Trophoblast cell (in vitro differentiated cells and primary cell): Measurements from ENCODE around the gene C1RL.

Experiments
- DNase-seq, 2 donors: peaks; one replicate each; pipeline ENCODE4 v3.0.0-alpha.2; 2016
- H2AFZ ChIP-seq: 2 replicates; pipeline ENCODE4 v1.6.1; 2013; ENCODE audit warnings: low read length, moderate library complexity, mild to moderate bottlenecking; ENCODE audit not compliant: insufficient read depth, poor library complexity
- H2AK5ac ChIP-seq: 2 replicates; pipeline ENCODE4 v1.6.1; 2013; ENCODE audit warnings: mild to moderate bottlenecking, low read length
- H2BK120ac ChIP-seq: 2 replicates; pipeline ENCODE4 v1.6.1; 2013; ENCODE audit warnings: low read length, mild to moderate bottlenecking, moderate library complexity; ENCODE audit not compliant: insufficient read depth, poor library complexity
- H2BK12ac ChIP-seq: 2 replicates; pipeline ENCODE4 v1.6.1; 2013; ENCODE audit warnings: mild to moderate bottlenecking, low read length, moderate library complexity
- H2BK5ac ChIP-seq: 2 replicates; pipeline ENCODE4 v1.6.1; 2013; ENCODE audit warnings: low read length, low read depth, moderate library complexity, mild to moderate bottlenecking; ENCODE audit not compliant: poor library complexity
- H3K14ac ChIP-seq: 2 replicates; pipeline ENCODE4 v1.6.1; 2013; ENCODE audit warnings: mild to moderate bottlenecking, low read length
- H3K18ac ChIP-seq: 2 replicates; pipeline ENCODE4 v1.6.1; 2013; ENCODE audit warnings: mild to moderate bottlenecking, low read length
- H3K23ac ChIP-seq: 2 replicates; pipeline ENCODE4 v1.6.1; 2013; ENCODE audit warnings: low read length
- H3K27ac ChIP-seq: 2 replicates; pipeline ENCODE4 v1.5.1; 2013; ENCODE audit warnings: low read depth, mild to moderate bottlenecking, inconsistent platforms, low read length, moderate library complexity
- H3K27me3 ChIP-seq: 2 replicates; pipeline ENCODE4 v1.6.1; 2013; ENCODE audit warnings: inconsistent platforms, mild to moderate bottlenecking, low read length, moderate library complexity; ENCODE audit not compliant: insufficient read depth
- H3K36me3 ChIP-seq, 2 experiments: 1 replicate in 1 of 2; 2 replicates in 1 of 2; pipeline ENCODE4 v1.6.1; 2013; ENCODE audit warnings: low read length in 2 of 2, mild to moderate bottlenecking in 2 of 2, moderate library complexity in 1 of 2; ENCODE audit not compliant: insufficient read depth in 2 of 2, control insufficient read depth in 1 of 2
- H3K4ac ChIP-seq: 2 replicates; pipeline ENCODE4 v1.6.1; 2013; ENCODE audit warnings: low read depth, mild to moderate bottlenecking, low read length, moderate library complexity
- H3K4me1 ChIP-seq, 2 experiments: 1 replicate in 1 of 2; 2 replicates in 1 of 2; pipeline ENCODE4 v1.6.1; 2013; ENCODE audit warnings: low read length in 2 of 2, mild to moderate bottlenecking in 2 of 2, moderate library complexity in 1 of 2; ENCODE audit not compliant: insufficient read depth in 2 of 2, control insufficient read depth in 1 of 2
- H3K4me2 ChIP-seq: 2 replicates; pipeline ENCODE4 v1.6.1; 2013; ENCODE audit warnings: inconsistent platforms, mild to moderate bottlenecking, low read length, moderate library complexity
- H3K4me3 ChIP-seq: 2 replicates; pipeline ENCODE4 v1.5.1; 2013; ENCODE audit warnings: mild to moderate bottlenecking, low read depth, low read length, inconsistent platforms
- H3K79me1 ChIP-seq: one replicate; pipeline ENCODE4 v1.6.1; 2013; ENCODE audit warnings: low read length
- H3K79me2 ChIP-seq: 2 replicates; pipeline ENCODE4 v1.6.1; 2013; ENCODE audit warnings: low read length, mild to moderate bottlenecking; ENCODE audit not compliant: control insufficient read depth, insufficient read depth, poor library complexity
- H3K9ac ChIP-seq: 2 replicates; pipeline ENCODE4 v1.6.1; 2013; ENCODE audit warnings: mild to moderate bottlenecking, low read length
- H3K9me3 ChIP-seq: 2 replicates; pipeline ENCODE4 v1.6.1; 2013; ENCODE audit warnings: low read depth, mild to moderate bottlenecking, control low read depth, inconsistent platforms, low read length; ENCODE audit not compliant: insufficient read depth
- H4K12ac ChIP-seq: 2 replicates; pipeline ENCODE4 v1.6.1; 2013; ENCODE audit warnings: low read depth, mild to moderate bottlenecking, low read length, moderate library complexity
- H4K8ac ChIP-seq: 2 replicates; pipeline ENCODE4 v1.6.1; 2013; ENCODE audit warnings: low read depth, mild to moderate bottlenecking, low read length, moderate library complexity
- H4K91ac ChIP-seq: one replicate; pipeline ENCODE4 v1.6.1; 2013; ENCODE audit warnings: low read depth, mild to moderate bottlenecking, low read length, moderate library complexity
- WGBS: extraction: QIAGEN DNeasy Blood & Tissue Kit; methylation state at CpG from one replicate; pipeline ENCODE4 v1.1.7; 2013; ENCODE audit warnings: missing lambda C conversion rate; ENCODE audit not compliant: insufficient read length, insufficient coverage; ENCODE audit errors: extremely low coverage; 5-methylcytosine and 5-hydroxymethylcytosine counted together

C1RL gene

DNA sequence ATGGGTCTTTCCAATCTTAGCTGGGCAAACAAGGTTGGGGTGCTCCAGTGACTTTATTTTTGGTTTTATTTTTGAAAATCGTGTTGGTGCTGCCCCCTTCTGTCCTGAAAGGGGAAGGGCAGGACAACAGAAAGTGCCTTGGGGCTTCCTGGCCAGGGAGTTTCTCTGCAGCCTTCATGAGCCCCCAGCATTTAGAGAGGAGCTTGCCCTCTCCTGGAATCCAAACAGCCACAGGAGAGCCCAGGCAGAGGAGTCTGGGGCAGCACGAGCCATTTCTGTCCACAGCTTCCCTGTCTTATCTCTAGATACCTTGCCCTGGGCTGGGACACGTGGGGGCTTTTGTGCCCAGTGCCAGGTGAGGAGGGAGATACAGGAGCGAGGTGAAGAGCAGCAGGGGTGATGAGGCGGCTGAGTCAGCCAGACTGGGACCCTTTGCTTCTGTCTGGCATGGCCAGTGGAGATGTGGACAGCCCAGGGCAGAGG, 4.4 kb upstream of the C1RL start:
- Histone ChIP-seq H3K4me2 (no peak overlapping the region), H2BK120ac (no peak overlapping the region), H3K27me3 (no peaks in the 10 kb centered on the region), H2AFZ (no peak overlapping the region), H3K4me1 (no peaks in the 10 kb centered on the region), H3K4ac (no peak overlapping the region), H3K4me3 (no peak overlapping the region), H3K36me3 (peaks cover 5 to 10% of the 10 kb centered on the region in 2 experiments), H2AK5ac (no peak overlapping the region), H3K18ac (no peak overlapping the region), H3K14ac (no peak overlapping the region), H3K23ac (no peak overlapping the region), H2BK12ac (no peak overlapping the region), H3K79me2 (peaks cover 3% of the 10 kb centered on the region), H2BK5ac (no peak overlapping the region), H3K9me3 (no peaks in the 10 kb centered on the region), H3K9ac (no peak overlapping the region), H3K27ac (no peak overlapping the region), H4K91ac (no peak overlapping the region), H4K8ac (no peak overlapping the region), H3K79me1 (peaks cover 5% of the 10 kb centered on the region), H4K12ac (no peak overlapping the region)
- WGBS = no CpG with 5 or more reads among the region's 5 CpGs
- peak in 1 of 2 donors; percentile 49 for DNase-seq

DNA sequence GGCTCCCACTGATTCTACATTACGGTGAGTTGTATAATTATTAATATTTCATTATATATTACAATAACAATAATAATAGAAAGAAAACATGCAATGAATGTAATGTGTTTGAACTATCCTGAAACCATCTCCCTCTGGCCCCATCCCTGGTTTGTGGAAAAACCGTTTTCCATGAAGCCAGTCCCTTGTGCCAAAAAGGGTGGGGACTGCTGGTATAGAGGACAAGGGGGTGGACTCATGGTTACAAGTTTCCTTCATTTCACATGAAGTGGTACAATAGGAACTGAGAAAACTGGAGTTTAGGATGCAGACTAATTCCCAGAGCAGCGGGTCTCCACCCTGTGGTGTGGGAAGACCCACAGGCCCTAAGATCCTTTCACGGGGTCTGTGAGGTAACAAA, 3.0 kb upstream of the C1RL start:
- Histone ChIP-seq H2BK5ac (no peak overlapping the region), H4K91ac (no peak overlapping the region), H3K79me2 (peaks cover 3% of the 10 kb centered on the region), H3K4me2 (no peak overlapping the region), H3K4ac (no peak overlapping the region), H3K23ac (no peak overlapping the region), H3K9me3 (no peaks in the 10 kb centered on the region), H3K14ac (no peak overlapping the region), H2AK5ac (no peak overlapping the region), H3K79me1 (peaks cover 11% of the 10 kb centered on the region), H2AFZ (no peak overlapping the region), H3K9ac (no peak overlapping the region), H3K27ac (no peak overlapping the region), H3K27me3 (no peaks in the 10 kb centered on the region), H3K36me3 (peaks cover 5 to 9% of the 10 kb centered on the region in 2 experiments), H2BK120ac (no peak overlapping the region), H4K12ac (no peak overlapping the region), H3K18ac (no peak overlapping the region), H4K8ac (no peak overlapping the region), H3K4me3 (no peak overlapping the region), H2BK12ac (no peak overlapping the region), H3K4me1 (peaks cover 0 to 2% of the 10 kb centered on the region in 2 experiments)
- no CpG with 5 or more reads among the region's 4 CpGs for WGBS
- no peak for DNase-seq

DNA sequence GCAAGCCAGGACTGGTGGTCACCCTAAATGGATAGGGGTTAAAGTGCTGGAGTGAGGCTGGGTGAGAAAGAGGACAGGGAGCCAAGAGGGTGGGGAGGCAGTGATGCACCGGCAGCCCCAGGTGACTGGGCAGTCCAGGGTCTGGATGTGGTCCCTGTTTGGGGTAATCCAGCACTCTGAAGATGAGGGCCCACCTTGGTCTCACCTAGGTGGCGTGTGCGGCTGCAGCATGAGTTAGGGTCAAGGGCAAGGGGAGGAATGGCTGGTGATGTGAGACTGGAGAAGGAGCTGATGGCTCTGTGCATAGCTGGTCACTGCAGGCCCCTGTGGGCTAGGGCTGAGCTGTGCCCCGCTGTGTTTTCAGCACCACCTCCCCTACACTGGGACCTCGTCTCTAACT, 1.6 kb upstream of the C1RL start:
- H3K27ac ChIP-seq = no peak overlapping the region
- H3K27me3 ChIP-seq = no peaks in the 10 kb centered on the region
- no CpG with 5 or more reads among the region's 5 CpGs for WGBS
- peak overlapping the region; percentile 17 for H3K4me3 ChIP-seq
- H3K36me3 ChIP-seq = peaks cover 5% of the 10 kb centered on the region in 2 experiments
- peaks cover 0 to 2% of the 10 kb centered on the region in 2 experiments for H3K4me1 ChIP-seq
- no peak overlapping the region for H3K18ac ChIP-seq
- H4K8ac ChIP-seq = no peak overlapping the region
- peaks cover 11% of the 10 kb centered on the region for H3K79me1 ChIP-seq
- no peak overlapping the region for H4K12ac ChIP-seq
- H2BK5ac ChIP-seq = no peak overlapping the region
- no peak overlapping the region for H3K9ac ChIP-seq
- H2AK5ac ChIP-seq = no peak overlapping the region
- no peak overlapping the region for H3K14ac ChIP-seq
- H3K23ac ChIP-seq = no peak overlapping the region
- H4K91ac ChIP-seq = no peak overlapping the region
- no peak overlapping the region for H2AFZ ChIP-seq
- no peak overlapping the region for H2BK12ac ChIP-seq
- no peaks in the 10 kb centered on the region for H3K9me3 ChIP-seq
- DNase-seq = no peak
- no peak overlapping the region for H2BK120ac ChIP-seq
- no peak overlapping the region for H3K4me2 ChIP-seq
- H3K4ac ChIP-seq = no peak overlapping the region
- peaks cover 3% of the 10 kb centered on the region for H3K79me2 ChIP-seq

DNA sequence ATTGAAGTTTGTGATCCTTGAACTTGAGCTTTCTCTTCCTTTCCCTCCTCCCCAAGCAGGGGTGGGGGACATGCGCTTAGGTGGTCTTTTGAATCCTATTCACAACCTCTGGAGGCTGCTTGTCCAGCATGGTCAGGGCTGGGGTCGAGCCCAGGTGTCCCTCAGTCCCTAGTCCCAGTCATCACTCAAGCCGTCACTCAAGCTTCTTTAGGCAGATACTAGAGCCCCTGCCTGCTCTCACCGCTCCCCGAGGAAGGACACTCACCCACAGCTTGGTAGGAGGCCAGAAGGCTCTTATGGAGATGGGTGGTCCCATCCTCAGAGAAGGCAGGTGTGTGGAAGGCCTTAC, 532 bp upstream of the C1RL start:
- H3K36me3 ChIP-seq = peaks cover 0 to under 1% of the 10 kb centered on the region in 2 experiments
- no peak for DNase-seq
- no peak overlapping the region for H3K4ac ChIP-seq
- no peak overlapping the region for H2BK12ac ChIP-seq
- H3K4me2 ChIP-seq = no peak overlapping the region
- no peak overlapping the region for H2AFZ ChIP-seq
- H3K27ac ChIP-seq = no peak overlapping the region
- no CpG with 5 or more reads among the region's 5 CpGs for WGBS
- no peak overlapping the region for H4K91ac ChIP-seq
- H3K9me3 ChIP-seq = no peaks in the 10 kb centered on the region
- H2AK5ac ChIP-seq = no peak overlapping the region
- no peak overlapping the region for H2BK5ac ChIP-seq
- peaks cover 11% of the 10 kb centered on the region for H3K79me1 ChIP-seq
- no peak overlapping the region for H3K14ac ChIP-seq
- H4K8ac ChIP-seq = no peak overlapping the region
- no peak overlapping the region for H3K4me3 ChIP-seq
- peaks cover 3% of the 10 kb centered on the region for H3K79me2 ChIP-seq
- H4K12ac ChIP-seq = no peak overlapping the region
- H3K27me3 ChIP-seq = no peaks in the 10 kb centered on the region
- H3K9ac ChIP-seq = no peak overlapping the region
- no peak overlapping the region for H3K23ac ChIP-seq
- no peak overlapping the region for H3K18ac ChIP-seq
- peaks cover 0 to 2% of the 10 kb centered on the region in 2 experiments for H3K4me1 ChIP-seq
- no peak overlapping the region for H2BK120ac ChIP-seq
